ENCODE measurements around the gene TMEM131L.
A peak's percentile ranks its signal among the peaks of the same experiment; 100 is the strongest.

TMEM131L gene

DNA sequence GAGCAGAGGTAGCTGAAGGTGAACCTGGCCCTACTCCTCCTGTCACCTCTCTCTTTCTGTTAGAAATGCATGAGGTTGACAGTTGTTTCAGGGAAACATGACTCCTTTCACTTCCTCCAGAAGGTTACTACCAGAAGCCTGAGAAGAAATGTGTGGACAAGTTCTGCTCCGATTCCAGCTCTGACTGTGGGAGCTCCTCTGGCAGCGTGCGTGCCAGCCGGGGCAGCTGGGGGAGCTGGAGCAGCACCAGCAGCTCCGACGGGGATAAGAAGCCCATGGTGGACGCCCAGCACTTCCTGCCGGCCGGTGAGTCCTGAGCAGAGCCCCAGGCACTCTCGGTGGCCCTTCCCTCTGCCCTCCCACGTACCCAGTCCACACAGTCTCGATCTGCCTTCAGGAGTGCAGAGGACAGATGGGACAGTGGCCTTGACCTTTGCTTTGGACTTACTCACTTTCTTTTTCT is 156.6 kb downstream of the TMEM131L start:
- no peaks in the 10 kb centered on the region for H3K27me3 ChIP-seq (replicated peaks in 2 of 5; ENCODE audit: control insufficient read depth in 4 of 5, insufficient read depth in 5 of 5, low read length in 4 of 5)
- 87% methylated on average over 10 of the region's 12 CpGs for WGBS (ENCODE audit: insufficient coverage)
- peaks cover 24 to 60% (median 40%) of the 10 kb centered on the region in 4 experiments for H3K36me3 ChIP-seq (ENCODE audit: control insufficient read depth in 4 of 4, insufficient read depth in 4 of 4, low read length in 3 of 4)
- DNase-seq, result no peak
- POLR2A ChIA-PET, result no interaction called here
- no peak overlapping the region for H3K4me3 ChIP-seq (ENCODE audit: control insufficient read depth in 1 of 7, extremely low read depth in 1 of 7, insufficient read depth in 4 of 7, low read depth in 2 of 7, low read length in 6 of 7)
- H3K9me3 ChIP-seq (ENCODE audit: control extremely low read depth in 1 of 5, control insufficient read depth in 4 of 5, insufficient read depth in 2 of 5, low read depth in 1 of 5, low read length in 4 of 5), result no peaks in the 10 kb centered on the region
- no peak overlapping the region for H3K27ac ChIP-seq (ENCODE audit: insufficient read depth in 1 of 2, low read depth in 1 of 2, low read length in 2 of 2, poor library complexity in 1 of 2, severe bottlenecking in 2 of 2)
- peaks cover 0 to 9% (median 5%) of the 10 kb centered on the region in 4 experiments for H3K4me1 ChIP-seq (ENCODE audit: control extremely low read depth in 1 of 4, control insufficient read depth in 4 of 4, insufficient read depth in 4 of 4, low read length in 3 of 4)
- CTCF ChIA-PET, result interaction anchor here (1.5 kb wide), 1 partner anchor 128 kb away, joined by 3 read pairs; no protein-coding TSS in a partner anchor

- POLR2A ChIA-PET, result no interaction called here
- Histone ChIP-seq H3K27me3 (replicated peaks in 2 of 5; ENCODE audit: control insufficient read depth in 4 of 5, insufficient read depth in 5 of 5, low read length in 4 of 5) (no peaks in the 10 kb centered on the region), H3K4me3 (ENCODE audit: control insufficient read depth in 1 of 7, extremely low read depth in 1 of 7, insufficient read depth in 4 of 7, low read depth in 2 of 7, low read length in 6 of 7) (no peak overlapping the region), H3K27ac (ENCODE audit: insufficient read depth in 1 of 2, low read depth in 1 of 2, low read length in 2 of 2, poor library complexity in 1 of 2, severe bottlenecking in 2 of 2) (no peak overlapping the region), H3K4me1 (ENCODE audit: control extremely low read depth in 1 of 4, control insufficient read depth in 4 of 4, insufficient read depth in 4 of 4, low read length in 3 of 4) (peaks cover 0 to 9% (median 5%) of the 10 kb centered on the region in 4 experiments), H3K9me3 (ENCODE audit: control extremely low read depth in 1 of 5, control insufficient read depth in 4 of 5, insufficient read depth in 2 of 5, low read depth in 1 of 5, low read length in 4 of 5) (no peaks in the 10 kb centered on the region), H3K36me3 (ENCODE audit: control insufficient read depth in 4 of 4, insufficient read depth in 4 of 4, low read length in 3 of 4) (peaks cover 22 to 63% (median 45%) of the 10 kb centered on the region in 4 experiments)
- DNase-seq, result peak in 2 of 3 donors; percentile 9 to 13
- CTCF ChIA-PET, result interaction anchor here (1.5 kb wide), 1 partner anchor 127 kb away, joined by 3 read pairs; no protein-coding TSS in a partner anchor
- no CpG with 5 or more reads among the region's 2 CpGs for WGBS (ENCODE audit: insufficient coverage)
Observed at GRCh38 chr4:153623491-153623890, 157.3 kb downstream of the TMEM131L start.

- Histone ChIP-seq H3K27ac (ENCODE audit: insufficient read depth in 1 of 2, low read depth in 1 of 2, low read length in 2 of 2, poor library complexity in 1 of 2, severe bottlenecking in 2 of 2) (no peak overlapping the region), H3K4me3 (ENCODE audit: control insufficient read depth in 1 of 7, extremely low read depth in 1 of 7, insufficient read depth in 4 of 7, low read depth in 2 of 7, low read length in 6 of 7) (no peak overlapping the region), H3K9me3 (ENCODE audit: control extremely low read depth in 1 of 5, control insufficient read depth in 4 of 5, insufficient read depth in 2 of 5, low read depth in 1 of 5, low read length in 4 of 5) (peaks cover 0 to 11% (median 0%) of the 10 kb centered on the region in 5 experiments), H3K4me1 (ENCODE audit: control extremely low read depth in 1 of 4, control insufficient read depth in 4 of 4, insufficient read depth in 4 of 4, low read length in 3 of 4) (no peaks in the 10 kb centered on the region), H3K36me3 (ENCODE audit: control insufficient read depth in 4 of 4, insufficient read depth in 4 of 4, low read length in 3 of 4) (peaks cover 40 to 78% (median 62%) of the 10 kb centered on the region in 4 experiments), H3K27me3 (replicated peaks in 2 of 5; ENCODE audit: control insufficient read depth in 4 of 5, insufficient read depth in 5 of 5, low read length in 4 of 5) (no peaks in the 10 kb centered on the region)
- CTCF ChIA-PET, result no interaction called here
- DNase-seq, result no peak
- POLR2A ChIA-PET, result no interaction called here
- 98% methylated on average over 6 of the region's 8 CpGs for WGBS (ENCODE audit: insufficient coverage)
Observed at GRCh38 chr4:153628796-153629315, 162.7 kb downstream of the TMEM131L start.

DNA sequence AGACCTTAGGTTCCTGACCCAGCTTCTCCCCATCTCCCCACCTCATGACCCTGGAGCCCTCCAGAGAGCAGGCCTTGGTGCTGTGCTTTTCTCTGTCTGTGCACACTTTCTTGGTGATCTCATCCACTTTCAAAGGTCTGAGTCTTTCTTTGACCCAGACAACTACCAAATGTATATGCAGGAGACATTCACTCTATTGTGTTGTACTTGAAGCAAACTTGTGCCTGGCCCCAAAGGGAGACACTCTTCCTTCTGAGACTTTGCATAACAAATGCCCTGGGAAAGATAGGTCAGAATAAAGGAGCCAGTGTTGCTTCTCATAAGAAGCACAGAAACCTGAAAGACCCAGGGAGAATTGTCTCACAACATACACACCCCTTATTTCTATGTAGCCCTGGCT is 163.6 kb downstream of the TMEM131L start:
- Histone ChIP-seq H3K27me3 (replicated peaks in 2 of 5; ENCODE audit: control insufficient read depth in 4 of 5, insufficient read depth in 5 of 5, low read length in 4 of 5) (no peaks in the 10 kb centered on the region), H3K27ac (ENCODE audit: insufficient read depth in 1 of 2, low read depth in 1 of 2, low read length in 2 of 2, poor library complexity in 1 of 2, severe bottlenecking in 2 of 2) (no peak overlapping the region), H3K36me3 (ENCODE audit: control insufficient read depth in 4 of 4, insufficient read depth in 4 of 4, low read length in 3 of 4) (peaks cover 48 to 81% (median 64%) of the 10 kb centered on the region in 4 experiments), H3K4me1 (ENCODE audit: control extremely low read depth in 1 of 4, control insufficient read depth in 4 of 4, insufficient read depth in 4 of 4, low read length in 3 of 4) (no peaks in the 10 kb centered on the region), H3K9me3 (ENCODE audit: control extremely low read depth in 1 of 5, control insufficient read depth in 4 of 5, insufficient read depth in 2 of 5, low read depth in 1 of 5, low read length in 4 of 5) (peaks cover 0 to 11% (median 0%) of the 10 kb centered on the region in 5 experiments), H3K4me3 (ENCODE audit: control insufficient read depth in 1 of 7, extremely low read depth in 1 of 7, insufficient read depth in 4 of 7, low read depth in 2 of 7, low read length in 6 of 7) (no peak overlapping the region)
- ChIA-PET CTCF (no interaction called here), POLR2A (no interaction called here)
- no peak for DNase-seq

DNA sequence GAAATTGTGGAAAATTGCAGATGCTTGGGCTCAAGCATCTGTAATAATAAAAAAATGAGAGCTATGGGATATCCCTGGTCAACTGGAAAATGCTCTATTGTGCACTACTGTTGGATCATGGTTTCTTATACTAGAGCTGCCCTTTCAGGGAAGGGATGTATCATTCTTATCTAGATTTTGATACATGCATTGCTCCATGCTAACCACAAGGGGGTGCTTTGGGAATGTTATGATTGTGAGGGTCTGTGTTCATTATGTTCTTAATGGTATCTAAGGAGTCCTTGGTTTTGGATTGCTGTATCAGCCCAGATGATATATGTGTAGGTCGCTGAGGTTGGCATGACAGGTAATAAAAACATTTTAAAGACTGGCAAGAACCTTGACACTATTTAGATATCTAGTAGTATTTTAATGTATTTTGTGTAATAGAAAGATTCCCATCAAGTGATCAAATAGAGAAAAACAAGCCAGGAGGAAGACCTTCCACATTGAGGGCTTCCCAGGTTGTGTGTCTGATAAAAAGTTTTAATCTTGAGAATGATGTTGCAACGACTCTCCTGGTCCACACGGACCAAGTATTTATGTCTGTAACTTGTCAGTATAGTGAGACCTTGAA is 168.7 kb downstream of the TMEM131L start:
- no peaks in the 10 kb centered on the region for H3K4me1 ChIP-seq (ENCODE audit: control extremely low read depth in 1 of 4, control insufficient read depth in 4 of 4, insufficient read depth in 4 of 4, low read length in 3 of 4)
- ChIA-PET POLR2A (interaction anchor here (0.6 kb wide), 1 partner anchor 13 kb away, joined by 3 read pairs; no protein-coding TSS in a partner anchor), CTCF (interaction anchor here (0.8 to 5.5 kb wide), 9 partner anchors 8 to 297 kb away, joined by 3 to 56 read pairs (median 3); no protein-coding TSS in a partner anchor)
- peaks cover 0 to 11% (median 0%) of the 10 kb centered on the region in 5 experiments for H3K9me3 ChIP-seq (ENCODE audit: control extremely low read depth in 1 of 5, control insufficient read depth in 4 of 5, insufficient read depth in 2 of 5, low read depth in 1 of 5, low read length in 4 of 5)
- no peak overlapping the region for H3K27ac ChIP-seq (ENCODE audit: insufficient read depth in 1 of 2, low read depth in 1 of 2, low read length in 2 of 2, poor library complexity in 1 of 2, severe bottlenecking in 2 of 2)
- no peaks in the 10 kb centered on the region for H3K27me3 ChIP-seq (replicated peaks in 2 of 5; ENCODE audit: control insufficient read depth in 4 of 5, insufficient read depth in 5 of 5, low read length in 4 of 5)
- H3K4me3 ChIP-seq (ENCODE audit: control insufficient read depth in 1 of 7, extremely low read depth in 1 of 7, insufficient read depth in 4 of 7, low read depth in 2 of 7, low read length in 6 of 7), result no peak overlapping the region
- DNase-seq, result peak; percentile 33 to 48 (median 39)
- no CpG with 5 or more reads among the region's 3 CpGs for WGBS (ENCODE audit: insufficient coverage)
- H3K36me3 ChIP-seq (ENCODE audit: control insufficient read depth in 4 of 4, insufficient read depth in 4 of 4, low read length in 3 of 4), result peaks cover 32 to 62% (median 52%) of the 10 kb centered on the region in 4 experiments

GRCh38 chr4:153635846-153636245 is 169.7 kb downstream of the TMEM131L start:
- 100% methylated on average over 3 of the region's 6 CpGs for WGBS (ENCODE audit: insufficient coverage)
- H3K27me3 ChIP-seq (replicated peaks in 2 of 5; ENCODE audit: control insufficient read depth in 4 of 5, insufficient read depth in 5 of 5, low read length in 4 of 5), result no peaks in the 10 kb centered on the region
- POLR2A ChIA-PET, result interaction anchor here (0.6 kb wide), 1 partner anchor 107 kb away, joined by 5 read pairs; no protein-coding TSS in a partner anchor
- H3K4me3 ChIP-seq (ENCODE audit: control insufficient read depth in 1 of 7, extremely low read depth in 1 of 7, insufficient read depth in 4 of 7, low read depth in 2 of 7, low read length in 6 of 7), result no peak overlapping the region
- H3K4me1 ChIP-seq (ENCODE audit: control extremely low read depth in 1 of 4, control insufficient read depth in 4 of 4, insufficient read depth in 4 of 4, low read length in 3 of 4), result no peaks in the 10 kb centered on the region
- CTCF ChIA-PET, result interaction anchor here (1.7 to 5.5 kb wide), 4 partner anchors 7 to 114 kb away, joined by 3 to 56 read pairs (median 14); no protein-coding TSS in a partner anchor
- peaks cover 0 to 5% (median 0%) of the 10 kb centered on the region in 5 experiments for H3K9me3 ChIP-seq (ENCODE audit: control extremely low read depth in 1 of 5, control insufficient read depth in 4 of 5, insufficient read depth in 2 of 5, low read depth in 1 of 5, low read length in 4 of 5)
- peaks cover 23 to 52% (median 43%) of the 10 kb centered on the region in 4 experiments for H3K36me3 ChIP-seq (ENCODE audit: control insufficient read depth in 4 of 4, insufficient read depth in 4 of 4, low read length in 3 of 4)
- H3K27ac ChIP-seq (ENCODE audit: insufficient read depth in 1 of 2, low read depth in 1 of 2, low read length in 2 of 2, poor library complexity in 1 of 2, severe bottlenecking in 2 of 2), result no peak overlapping the region
- no peak for DNase-seq

DNA sequence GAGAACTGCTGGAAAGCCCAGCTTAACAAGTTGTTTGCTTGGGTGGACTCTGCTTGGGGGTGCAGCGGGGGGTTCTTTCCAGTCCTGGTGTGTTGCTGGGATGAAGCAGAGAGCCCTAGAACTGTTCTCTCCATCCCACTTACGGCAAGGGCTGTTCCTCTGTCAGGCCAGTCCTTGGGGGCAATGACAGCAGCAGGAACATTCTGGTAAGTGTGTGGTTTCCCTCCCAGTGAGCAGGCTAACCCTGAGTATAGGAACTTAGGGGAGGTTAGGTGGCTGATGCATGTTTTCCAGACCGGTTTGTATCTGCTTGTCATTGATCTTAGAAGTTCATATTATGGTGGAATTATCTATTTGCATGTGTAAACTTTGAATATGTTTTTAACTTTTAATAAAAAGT is 171.0 kb downstream of the TMEM131L start:
- Histone ChIP-seq H3K27ac (ENCODE audit: insufficient read depth in 1 of 2, low read depth in 1 of 2, low read length in 2 of 2, poor library complexity in 1 of 2, severe bottlenecking in 2 of 2) (no peak overlapping the region), H3K27me3 (replicated peaks in 2 of 5; ENCODE audit: control insufficient read depth in 4 of 5, insufficient read depth in 5 of 5, low read length in 4 of 5) (no peaks in the 10 kb centered on the region), H3K4me1 (ENCODE audit: control extremely low read depth in 1 of 4, control insufficient read depth in 4 of 4, insufficient read depth in 4 of 4, low read length in 3 of 4) (no peaks in the 10 kb centered on the region), H3K4me3 (ENCODE audit: control insufficient read depth in 1 of 7, extremely low read depth in 1 of 7, insufficient read depth in 4 of 7, low read depth in 2 of 7, low read length in 6 of 7) (no peak overlapping the region), H3K36me3 (ENCODE audit: control insufficient read depth in 4 of 4, insufficient read depth in 4 of 4, low read length in 3 of 4) (peaks cover 15 to 40% (median 33%) of the 10 kb centered on the region in 4 experiments), H3K9me3 (ENCODE audit: control extremely low read depth in 1 of 5, control insufficient read depth in 4 of 5, insufficient read depth in 2 of 5, low read depth in 1 of 5, low read length in 4 of 5) (no peaks in the 10 kb centered on the region)
- ChIA-PET CTCF (interaction anchor here (0.9 to 5.5 kb wide), 2 partner anchors 12 to 113 kb away, joined by 3 to 56 read pairs; no protein-coding TSS in a partner anchor), POLR2A (no interaction called here)
- WGBS (ENCODE audit: insufficient coverage), result 100% methylated on average over 2 of the region's 3 CpGs
- no peak for DNase-seq
